ENCODE data around the gene SKA1.

SKA1 gene

DNA sequence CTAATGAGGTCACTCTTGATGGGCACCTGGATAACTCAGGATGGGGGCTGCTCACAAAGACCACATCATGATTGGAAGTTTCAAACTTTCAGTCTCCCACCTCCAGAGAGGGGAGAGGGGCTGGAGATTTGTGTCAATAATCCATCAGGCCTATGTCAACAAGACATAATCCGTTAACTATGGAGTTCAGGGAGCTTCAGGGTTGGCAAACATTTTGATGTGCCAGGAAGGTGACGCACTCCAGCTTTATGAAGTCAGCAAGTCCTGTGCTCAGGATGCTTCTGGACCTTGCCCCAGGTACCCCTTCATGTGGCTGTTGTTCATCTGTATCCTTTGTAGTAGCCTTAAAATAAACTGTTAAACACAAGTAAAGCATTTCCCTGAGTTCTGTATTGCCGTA, 19.0 kb downstream of the SKA1 start:
- Histone ChIP-seq H3K27me3 (ENCODE audit: insufficient read depth, low read depth) (no peaks in the 10 kb centered on the region), H3K4me3 (IDR thresholded peaks at IDR 0.05; ENCODE audit: insufficient read depth, low read depth, low read length) (no peak overlapping the region), H3K4me1 (ENCODE audit: low read depth, poor library complexity, severe bottlenecking) (no peaks in the 10 kb centered on the region), H4K20me1 (ENCODE audit: insufficient read depth) (no peaks in the 10 kb centered on the region), H3K36me3 (ENCODE audit: insufficient read depth) (no peaks in the 10 kb centered on the region), H3K79me2 (ENCODE audit: insufficient read depth, low read depth) (no peaks in the 10 kb centered on the region), H3K9ac (no peak overlapping the region), H3K27ac (no peak overlapping the region), H3K4me2 (no peak overlapping the region), H2AFZ (ENCODE audit: low read depth) (no peak overlapping the region)
- no peak for TF ChIP-seq CTCF (conservative IDR thresholded peaks at IDR 0.05; ENCODE audit: low read depth, low read length)

GRCh38 chr18:50395093-50395492, 20.2 kb downstream of the SKA1 start:
- H3K27me3 ChIP-seq (ENCODE audit: insufficient read depth, low read depth): no peaks in the 10 kb centered on the region
- no peak overlapping the region for H3K9ac ChIP-seq
- H3K4me2 ChIP-seq: no peak overlapping the region
- no peak overlapping the region for H3K4me3 ChIP-seq (IDR thresholded peaks at IDR 0.05; ENCODE audit: insufficient read depth, low read depth, low read length)
- TF ChIP-seq CTCF (conservative IDR thresholded peaks at IDR 0.05; ENCODE audit: low read depth, low read length): no peak
- no peak overlapping the region for H2AFZ ChIP-seq (ENCODE audit: low read depth)
- no peaks in the 10 kb centered on the region for H3K36me3 ChIP-seq (ENCODE audit: insufficient read depth)
- H4K20me1 ChIP-seq (ENCODE audit: insufficient read depth): no peaks in the 10 kb centered on the region
- H3K4me1 ChIP-seq (ENCODE audit: low read depth, poor library complexity, severe bottlenecking): no peaks in the 10 kb centered on the region
- no peak overlapping the region for H3K27ac ChIP-seq
- H3K79me2 ChIP-seq (ENCODE audit: insufficient read depth, low read depth): no peaks in the 10 kb centered on the region

DNA sequence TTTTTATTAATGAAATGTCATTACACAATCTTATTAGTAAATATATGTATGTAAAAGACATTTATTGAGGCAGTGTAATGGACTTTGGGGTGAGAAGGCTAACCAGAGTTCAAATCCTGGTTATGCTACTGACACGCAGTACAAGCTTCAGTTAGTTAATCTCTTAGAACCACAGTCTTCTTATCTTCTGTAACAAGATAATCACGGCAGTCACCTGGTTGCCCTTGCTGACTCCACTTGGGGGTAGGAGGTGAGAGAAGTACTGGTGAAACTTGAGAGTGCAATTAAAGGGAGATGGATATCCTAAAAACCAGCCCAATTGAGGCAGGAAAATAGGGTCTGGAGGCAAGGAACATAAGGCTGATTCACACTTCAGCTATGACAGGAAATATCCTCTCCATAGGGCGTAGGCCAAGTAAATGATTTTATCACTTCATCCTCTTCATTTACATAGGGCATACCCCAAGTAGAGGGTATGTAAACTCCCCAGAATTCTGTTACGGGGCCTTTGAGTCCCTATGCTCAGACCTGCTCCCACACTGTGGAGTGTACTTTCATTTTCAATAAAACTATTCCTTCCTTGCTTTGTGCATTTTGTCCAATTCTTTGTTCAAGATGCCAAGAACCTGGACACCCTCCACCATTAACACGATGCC, 21.3 kb downstream of the SKA1 start:
- Histone ChIP-seq H3K79me2 (ENCODE audit: insufficient read depth, low read depth) (no peaks in the 10 kb centered on the region), H3K27ac (no peak overlapping the region), H3K36me3 (ENCODE audit: insufficient read depth) (no peaks in the 10 kb centered on the region), H3K9ac (no peak overlapping the region), H4K20me1 (ENCODE audit: insufficient read depth) (no peaks in the 10 kb centered on the region), H3K27me3 (ENCODE audit: insufficient read depth, low read depth) (no peaks in the 10 kb centered on the region), H3K4me2 (no peak overlapping the region), H3K4me1 (ENCODE audit: low read depth, poor library complexity, severe bottlenecking) (no peaks in the 10 kb centered on the region), H3K4me3 (IDR thresholded peaks at IDR 0.05; ENCODE audit: insufficient read depth, low read depth, low read length) (no peak overlapping the region), H2AFZ (ENCODE audit: low read depth) (no peak overlapping the region)
- TF ChIP-seq CTCF (conservative IDR thresholded peaks at IDR 0.05; ENCODE audit: low read depth, low read length): no peak

GRCh38 chr18:50397023-50397422, 22.2 kb downstream of the SKA1 start:
- H3K4me1 ChIP-seq (ENCODE audit: low read depth, poor library complexity, severe bottlenecking): no peaks in the 10 kb centered on the region
- H2AFZ ChIP-seq (ENCODE audit: low read depth): no peak overlapping the region
- H3K4me3 ChIP-seq (IDR thresholded peaks at IDR 0.05; ENCODE audit: insufficient read depth, low read depth, low read length): no peak overlapping the region
- TF ChIP-seq CTCF (conservative IDR thresholded peaks at IDR 0.05; ENCODE audit: low read depth, low read length): no peak
- H3K9ac ChIP-seq: no peak overlapping the region
- no peaks in the 10 kb centered on the region for H3K79me2 ChIP-seq (ENCODE audit: insufficient read depth, low read depth)
- no peaks in the 10 kb centered on the region for H3K27me3 ChIP-seq (ENCODE audit: insufficient read depth, low read depth)
- H3K4me2 ChIP-seq: no peak overlapping the region
- no peak overlapping the region for H3K27ac ChIP-seq
- no peaks in the 10 kb centered on the region for H3K36me3 ChIP-seq (ENCODE audit: insufficient read depth)
- no peaks in the 10 kb centered on the region for H4K20me1 ChIP-seq (ENCODE audit: insufficient read depth)

All from KMS-11 (cell line).